ENCODE measurements around the gene ABCF1.

ABCF1 gene

DNA sequence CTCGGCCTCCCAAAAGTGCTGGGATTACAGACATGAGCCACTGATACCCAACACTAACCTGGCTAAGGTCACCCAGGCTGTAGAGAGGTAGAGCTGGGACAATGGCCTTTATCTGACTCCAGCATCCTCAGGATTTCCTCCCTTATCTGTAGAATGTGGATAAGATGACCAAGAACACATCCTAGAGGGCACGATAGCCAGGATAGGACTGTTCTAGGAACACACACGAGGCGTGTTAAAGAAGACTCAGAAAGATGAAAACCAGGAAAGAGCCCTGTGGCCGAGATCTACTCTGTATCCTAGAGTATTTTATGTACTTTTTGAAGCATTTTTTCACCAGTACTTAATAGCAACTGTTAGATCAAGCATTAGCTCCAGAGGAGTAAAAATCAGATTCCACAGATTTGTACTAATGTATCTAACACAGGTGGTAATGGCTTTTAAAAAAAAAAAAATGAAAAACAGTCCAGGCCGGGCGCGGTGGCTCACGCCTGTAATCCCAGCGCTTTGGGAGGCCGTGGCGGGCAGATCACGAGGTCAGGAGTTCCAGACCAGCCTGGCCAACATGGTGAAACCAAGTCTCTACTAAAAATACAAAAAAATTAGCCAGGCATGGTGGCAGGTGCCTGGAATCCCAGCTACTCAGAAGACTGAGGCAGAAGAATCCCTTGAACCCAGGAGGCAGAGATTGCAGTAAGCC is 28.5 kb downstream of the ABCF1 start:
- in situ Hi-C loops (cut with MboI; ENCODE audit: low sequenced_read_pairs), result loop anchor here (10.0 kb wide), 1 partner anchor 115 kb away; the partner anchor contains the start of gene HLA-E

GRCh38 chr6:30600451-30600961 is 29.3 kb downstream of the ABCF1 start:
- in situ Hi-C loops (cut with MboI; ENCODE audit: low sequenced_read_pairs), result no loop called here

DNA sequence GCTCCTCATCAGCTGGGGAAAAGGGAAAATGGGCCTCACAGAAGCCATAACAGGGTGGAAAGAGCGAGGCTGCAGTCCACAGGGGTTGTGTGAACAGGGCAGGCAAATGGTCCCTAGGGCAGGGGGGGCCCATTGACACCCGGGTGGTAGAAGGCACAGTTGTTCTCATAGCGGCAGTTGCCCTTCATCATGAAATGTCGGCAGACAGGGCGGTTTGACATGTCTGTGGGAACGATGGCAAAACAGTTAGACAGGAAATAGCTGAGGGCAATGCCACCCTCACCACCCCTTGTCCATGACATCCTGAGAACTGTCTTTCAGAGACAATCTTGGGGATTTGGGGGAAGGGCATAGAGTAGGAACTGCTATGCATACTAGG is 30.2 kb downstream of the ABCF1 start:
- in situ Hi-C loops (cut with MboI; ENCODE audit: low sequenced_read_pairs), result no loop called here

GRCh38 chr6:30601815-30602641 is 30.8 kb downstream of the ABCF1 start:
- in situ Hi-C loops (cut with MboI; ENCODE audit: low sequenced_read_pairs), result no loop called here

- in situ Hi-C loops (cut with MboI; ENCODE audit: low sequenced_read_pairs), result no loop called here
Measured at GRCh38 chr6:30603961-30604360, 32.7 kb downstream of the ABCF1 start.

DNA sequence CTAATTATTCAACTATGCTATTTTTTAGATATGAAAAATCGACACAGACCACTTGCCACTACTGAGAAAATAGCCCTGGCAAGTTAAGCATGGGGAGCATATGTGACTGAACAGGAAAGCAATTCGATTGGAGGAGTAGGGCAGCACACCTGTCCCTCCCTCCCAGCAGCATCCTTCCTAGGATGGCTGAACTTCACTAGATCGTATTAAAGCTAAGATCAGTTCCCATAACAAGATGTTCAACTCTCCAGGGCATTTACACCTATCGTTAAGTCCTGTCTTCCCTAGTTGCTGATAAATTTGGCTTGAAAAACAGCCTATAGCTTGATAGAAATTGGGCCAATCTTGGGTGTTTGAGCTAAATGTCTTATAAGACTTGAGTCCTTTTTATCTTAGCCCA is 38.8 kb downstream of the ABCF1 start:
- in situ Hi-C loops (cut with MboI; ENCODE audit: low sequenced_read_pairs), result no loop called here

DNA sequence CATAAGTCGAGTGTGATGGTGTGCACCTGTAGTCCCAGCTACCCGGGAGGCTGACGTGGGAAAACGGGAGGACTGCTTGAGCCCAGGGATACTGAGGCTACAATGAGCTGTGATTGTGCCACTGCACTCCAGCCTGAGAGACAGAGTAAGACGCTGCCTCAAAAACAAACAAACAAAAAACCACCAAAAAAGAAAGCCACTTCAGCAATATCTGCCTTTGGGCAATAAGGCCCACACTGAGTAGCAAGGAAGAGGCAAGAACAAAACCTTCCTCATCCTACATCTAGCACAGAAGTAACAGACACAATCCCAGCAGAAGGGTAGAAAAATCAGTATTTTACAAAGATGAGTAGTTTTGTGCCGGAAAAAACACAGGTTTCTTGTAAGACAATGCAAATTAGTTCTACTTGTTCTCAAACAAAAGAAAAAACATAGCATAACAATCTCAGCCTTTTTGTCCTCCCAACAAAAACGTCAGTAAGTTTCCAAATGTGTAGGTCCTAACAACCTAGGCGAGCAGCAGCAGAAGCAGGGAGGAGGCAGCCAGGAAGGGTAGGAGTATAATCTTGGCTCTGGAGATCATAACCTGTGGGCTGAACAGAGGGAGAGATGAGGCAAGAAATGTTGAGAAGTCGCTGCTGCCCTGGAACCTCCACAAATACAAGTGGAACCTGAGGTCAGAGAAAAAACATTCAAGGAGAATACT is 40.1 kb downstream of the ABCF1 start:
- in situ Hi-C loops (cut with MboI; ENCODE audit: low sequenced_read_pairs), result no loop called here

DNA sequence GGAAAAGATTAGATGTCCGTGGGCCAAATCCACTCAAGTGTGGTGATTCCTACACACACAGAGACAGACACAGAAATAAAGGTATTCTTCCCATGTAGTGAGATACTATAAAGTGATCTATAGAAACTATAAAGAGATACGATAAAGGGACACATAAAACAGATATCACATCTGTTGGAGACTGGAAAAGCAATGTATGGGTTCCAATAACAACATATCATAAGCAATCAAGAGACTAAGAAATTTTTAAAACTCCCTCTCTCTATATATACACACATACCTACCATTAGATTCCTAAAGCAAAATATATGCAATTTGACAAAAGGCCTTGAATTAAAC is 40.6 kb downstream of the ABCF1 start:
- in situ Hi-C loops (cut with MboI; ENCODE audit: low sequenced_read_pairs), result no loop called here

DNA sequence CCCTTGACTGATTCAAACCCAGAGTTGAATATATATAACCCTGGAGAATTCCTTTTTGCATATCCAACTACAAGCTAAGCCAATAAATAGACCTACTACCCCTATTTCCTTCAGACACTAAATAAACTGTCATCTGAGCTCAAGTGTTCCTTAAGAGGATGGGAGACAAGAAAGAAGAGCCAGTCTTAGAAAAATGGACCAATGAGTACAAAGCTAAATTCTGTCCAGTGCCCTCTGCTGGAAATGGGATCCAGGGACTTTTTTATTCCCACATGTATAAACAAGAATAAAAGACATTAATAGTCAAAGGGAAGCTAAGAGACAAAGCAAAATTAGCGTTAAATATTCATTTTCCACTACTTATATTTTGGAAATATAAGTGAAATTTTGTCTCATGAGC is 41.0 kb downstream of the ABCF1 start:
- in situ Hi-C loops (cut with MboI; ENCODE audit: low sequenced_read_pairs), result no loop called here

DNA sequence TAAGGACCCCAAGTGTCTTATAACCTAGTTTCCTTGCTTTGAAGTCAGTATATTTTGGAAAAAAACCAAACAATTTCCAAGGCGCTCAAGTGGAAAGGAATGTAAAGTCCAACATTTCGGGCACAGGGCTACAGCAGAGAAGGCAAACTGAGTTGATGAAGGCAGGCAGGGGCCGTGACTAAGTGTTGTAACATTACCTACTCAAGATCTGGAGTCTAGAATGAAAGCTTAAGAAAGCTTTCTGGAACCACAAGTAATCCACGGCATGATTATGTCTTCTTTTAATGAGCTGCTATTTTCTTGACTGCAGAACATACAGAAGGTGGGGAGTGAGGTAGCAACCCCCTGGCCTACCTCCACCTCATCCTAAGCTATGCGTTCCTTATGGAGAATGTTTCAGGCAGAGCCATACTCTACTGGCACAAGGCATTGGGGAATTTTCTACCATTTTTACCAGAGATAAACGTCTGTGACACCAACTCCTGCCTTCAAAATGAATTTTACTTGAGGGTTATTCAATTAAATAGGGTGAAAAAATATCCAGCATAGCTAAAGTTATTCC is 41.5 kb downstream of the ABCF1 start:
- in situ Hi-C loops (cut with MboI; ENCODE audit: low sequenced_read_pairs), result no loop called here

GRCh38 chr6:30613251-30614043 is 42.2 kb downstream of the ABCF1 start:
- in situ Hi-C loops (cut with MboI; ENCODE audit: low sequenced_read_pairs), result no loop called here

DNA sequence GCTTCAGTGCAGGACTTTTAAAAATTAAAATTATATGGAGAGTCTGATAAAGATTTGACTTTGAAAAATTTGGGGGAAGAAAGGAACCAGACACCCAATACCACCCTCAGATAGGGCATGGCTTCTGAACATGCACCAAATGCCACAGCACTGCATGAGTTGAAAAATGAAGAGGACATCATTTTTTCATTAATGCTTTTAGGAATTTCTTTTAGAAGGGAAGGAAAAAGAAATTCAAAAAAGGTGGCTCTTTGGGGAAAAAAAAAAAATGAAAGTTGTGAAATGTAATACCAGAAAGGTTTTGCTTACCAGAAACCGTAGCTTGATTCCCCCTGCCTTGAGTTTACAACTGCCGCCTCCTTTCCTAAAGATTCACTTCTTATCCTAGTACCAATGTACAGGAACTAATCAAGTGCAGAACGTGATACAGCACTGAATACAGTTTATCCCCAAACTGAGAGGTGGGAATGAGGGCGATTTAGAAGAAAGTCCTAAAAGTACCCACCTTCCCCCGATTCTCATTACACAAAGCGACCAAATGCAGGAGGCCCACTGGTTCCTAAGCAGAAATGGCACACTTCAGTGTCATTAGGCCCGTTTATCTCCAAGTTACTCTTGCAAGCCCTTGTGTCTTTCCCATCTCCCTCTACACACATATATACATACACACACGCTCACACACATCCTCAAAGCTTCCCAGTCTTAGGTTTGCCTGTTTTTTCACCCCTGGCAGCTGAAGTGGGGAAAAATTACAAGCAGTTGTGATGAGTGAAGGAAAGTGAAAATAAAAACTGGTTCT is 43.0 kb downstream of the ABCF1 start:
- in situ Hi-C loops (cut with MboI; ENCODE audit: low sequenced_read_pairs), result no loop called here

DNA sequence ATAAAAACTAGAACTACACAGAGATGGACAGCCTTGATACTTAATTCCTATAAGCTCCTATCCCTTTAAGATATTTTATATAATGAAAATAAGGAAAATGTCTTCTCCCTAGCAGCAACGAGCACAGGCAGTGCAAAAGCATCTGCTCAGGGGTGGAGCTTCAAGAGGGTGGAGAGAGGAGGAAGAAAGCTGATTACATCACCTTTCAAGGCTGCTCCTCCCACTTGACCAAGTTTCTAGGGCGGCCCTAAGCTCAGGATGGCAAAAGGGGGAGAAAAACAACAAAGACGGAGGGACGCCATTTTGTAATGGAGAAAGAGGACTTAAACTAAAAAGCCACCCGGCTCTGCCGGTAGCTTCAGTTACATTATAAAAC is 43.6 kb downstream of the ABCF1 start:
- in situ Hi-C loops (cut with MboI; ENCODE audit: low sequenced_read_pairs), result no loop called here

DNA sequence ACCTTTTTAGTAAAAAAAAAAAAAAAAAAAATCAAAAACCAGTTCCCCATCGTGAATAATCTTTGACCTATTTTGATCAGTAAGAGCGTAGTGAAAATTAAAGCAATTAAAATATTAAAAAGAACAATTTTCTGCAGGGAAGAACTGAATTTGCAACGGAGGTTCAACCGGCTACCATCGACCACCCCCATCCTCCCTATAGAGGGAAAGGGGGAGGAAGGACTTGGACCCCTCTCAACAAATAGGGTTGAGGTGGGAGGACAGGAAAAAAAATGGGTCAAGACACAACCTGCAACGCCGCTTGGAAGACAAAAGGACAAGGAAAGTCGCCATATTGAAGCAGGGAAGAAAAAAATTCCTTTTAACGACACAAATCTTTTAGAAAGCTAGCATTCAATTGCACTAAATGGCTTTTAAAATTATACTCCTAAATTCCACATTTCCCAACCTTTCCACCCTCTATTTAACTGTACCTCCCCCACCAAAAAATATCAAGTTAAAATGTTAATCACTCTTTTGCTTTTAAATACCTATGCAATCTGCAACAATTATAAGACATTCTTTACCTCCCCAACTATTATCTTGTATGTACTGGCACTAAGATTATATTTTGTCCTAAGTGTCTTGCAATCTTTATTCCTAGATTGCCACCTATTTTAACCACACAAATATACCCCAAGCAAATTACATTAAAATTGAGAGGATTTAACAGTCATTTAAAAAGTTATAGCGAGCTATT is 44.1 kb downstream of the ABCF1 start:
- in situ Hi-C loops (cut with MboI; ENCODE audit: low sequenced_read_pairs), result no loop called here

DNA sequence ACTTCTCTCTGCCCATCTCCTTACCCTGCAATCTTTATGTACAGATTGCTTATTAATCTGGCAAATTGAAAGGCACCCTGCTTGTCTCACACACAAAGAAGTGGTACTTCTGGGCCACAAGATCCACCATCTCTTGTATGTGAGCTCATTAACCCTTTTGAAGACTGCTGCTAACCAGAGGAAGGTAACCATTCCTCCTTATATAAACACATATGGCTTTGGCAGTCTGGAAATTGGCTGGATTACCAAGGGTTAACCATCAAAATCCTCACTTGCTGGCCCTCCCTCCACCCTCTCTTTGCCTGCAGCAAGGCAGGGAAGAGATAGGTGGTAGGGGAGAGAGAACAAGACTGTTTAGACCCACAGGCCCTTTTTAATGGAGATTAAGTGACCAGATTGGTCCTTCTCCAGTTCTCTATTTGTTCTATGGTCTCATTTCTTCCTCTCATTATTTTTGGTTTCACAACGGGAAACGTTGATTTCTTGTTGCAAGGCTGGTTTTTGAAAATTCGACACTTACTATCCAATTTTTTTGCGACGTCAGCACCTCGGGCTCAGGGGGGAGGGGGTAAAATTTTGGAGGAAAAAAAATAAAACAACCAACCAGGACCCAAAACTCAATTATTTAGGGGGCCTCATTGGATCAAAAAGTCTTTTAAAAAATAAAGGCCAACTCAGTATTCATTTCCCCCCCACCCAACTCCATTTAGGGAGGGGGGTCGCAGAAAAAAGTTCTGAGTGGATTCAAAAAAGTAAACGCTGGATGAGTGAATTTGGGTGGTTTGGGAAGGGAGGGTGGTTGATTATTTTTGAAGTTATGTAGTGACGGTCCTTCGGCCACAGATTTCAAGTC is 44.9 kb downstream of the ABCF1 start:
- in situ Hi-C loops (cut with MboI; ENCODE audit: low sequenced_read_pairs), result no loop called here

GRCh38 chr6:30616811-30617564 is 45.7 kb downstream of the ABCF1 start, which contains the start of gene PPP1R10:
PPP1R10 (minus strand) TSS chr6:30617243; CDS start chr6:30609944, 7,299 bp downstream.
- in situ Hi-C loops (cut with MboI; ENCODE audit: low sequenced_read_pairs), result no loop called here

- in situ Hi-C loops (cut with MboI; ENCODE audit: low sequenced_read_pairs), result no loop called here
Measured at GRCh38 chr6:30617565-30618269, 46.5 kb downstream of the ABCF1 start, which contains the start of gene MRPS18B. MRPS18B (plus strand) TSS chr6:30617840; CDS start chr6:30617866, 26 bp downstream.

Data from HL-60/S4 treated with phorbol 12-myristate 13-acetate at 8.2 ng/mL for 4 days and 3 days (cell line).